Activated naive CD4-positive, alpha-beta T cell treated with anti-CD3 and anti-CD28 coated beads for 36 hours (primary cell): Measurements from ENCODE around the gene RASA3. TPM values are rescaled to one million over a fixed set of nuclear protein-coding genes. Genes with fewer than 3 reads are reported as not detected.
A peak's percentile ranks its signal among the peaks of the same experiment; 100 is the strongest.

Source experiments
- CTCF ChIA-PET: fragments of 350-600 bp; sonication (Branson Sonifier 250); formaldehyde crosslinking; loops from one replicate; lab custom pipeline; 2021; ENCODE audit warnings: antibody characterized with exemption; lab: Charles Lee
- DNase-seq: peaks from one replicate; pipeline ENCODE4 v3.0.0-alpha.2; 2020
- H3K27ac Mint-ChIP-seq: one replicate; pipeline ENCODE4 v1.8.0; 2021; ENCODE audit warnings: mild to moderate bottlenecking, mixed read lengths
- H3K27me3 Mint-ChIP-seq: one replicate; pipeline ENCODE4 v1.8.0; 2021; ENCODE audit warnings: low read depth, mixed read lengths
- H3K36me3 Mint-ChIP-seq: one replicate; pipeline ENCODE4 v1.8.0; 2021; ENCODE audit warnings: low read depth, mixed read lengths
- H3K4me1 Mint-ChIP-seq: one replicate; pipeline ENCODE4 v1.8.0; 2021; ENCODE audit warnings: low read depth, mixed read lengths
- H3K4me3 Mint-ChIP-seq: one replicate; pipeline ENCODE4 v1.8.0; 2021; ENCODE audit warnings: mild to moderate bottlenecking, moderate library complexity, mixed read lengths
- H3K9me3 Mint-ChIP-seq: one replicate; pipeline ENCODE4 v1.8.0; 2021; ENCODE audit warnings: mixed read lengths
- intact Hi-C: fragments of 100-400 bp; cut with micrococcal nuclease; formaldehyde crosslinking; loops from one replicate; pipeline ENCODE4 v1.15.1; 2023
- total RNA-seq, 2 experiments: library from RNA; stranded (reverse); gene quantifications; one replicate each; pipeline ENCODE4 v1.2.3, GENCODE V29; 2021

The RASA3 gene
- total RNA-seq, 2 experiments from 2014 or later = 48.3 to 48.8 TPM

DNA sequence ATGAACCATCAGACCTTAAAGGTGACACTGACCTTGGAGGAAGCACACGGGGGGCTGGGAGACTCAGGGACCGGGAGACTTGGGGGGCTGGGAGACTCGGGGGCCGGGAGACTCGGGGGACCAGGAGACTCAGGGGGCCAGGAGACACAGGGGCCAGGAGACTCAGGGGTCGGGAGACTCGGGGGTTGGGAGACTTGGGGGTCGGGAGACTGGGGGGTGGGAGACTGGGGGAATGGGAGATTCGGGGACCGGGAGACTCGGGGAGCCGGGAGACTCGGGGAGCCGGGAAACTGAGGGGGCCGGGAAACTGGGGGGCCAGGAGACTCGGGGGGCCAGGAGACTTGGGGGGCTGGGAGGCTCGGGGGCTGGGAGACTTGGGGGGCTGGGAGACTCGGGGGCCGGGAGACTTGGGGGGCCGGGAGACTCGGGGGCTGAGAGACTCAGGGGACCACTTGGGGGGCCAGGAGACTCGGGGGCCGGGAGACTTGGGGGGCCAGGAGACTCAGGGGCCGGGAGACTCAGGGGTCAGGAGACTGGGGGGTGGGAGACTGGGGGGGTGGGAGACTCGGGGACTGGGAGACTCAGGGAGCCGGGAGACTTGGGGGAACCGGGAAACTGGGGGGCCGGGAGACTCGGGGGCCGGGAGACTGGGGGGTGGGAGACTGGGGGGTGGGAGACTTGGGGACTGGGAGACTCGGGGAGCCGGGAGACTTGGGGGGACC lies 62.9 kb downstream of the RASA3 start:
- Mint-ChIP-seq H3K36me3 (peaks cover 23% of the 10 kb centered on the region), H3K4me1 (peaks cover 46% of the 10 kb centered on the region), H3K4me3 (no peak overlapping the region), H3K9me3 (peaks cover 2% of the 10 kb centered on the region), H3K27me3 (no peaks in the 10 kb centered on the region), H3K27ac (peak overlapping the region; percentile 95)
- CTCF ChIA-PET = interaction anchor here (4.6 kb wide), 1 partner anchor 41 kb away, joined by 23 read pairs; no protein-coding TSS in a partner anchor
- no peak for DNase-seq
- intact Hi-C loops = loop anchor here (5.0 to 10.0 kb wide), 2 partner anchors 577 to 865 kb away; partner anchors contain the start of genes CUL4A, DCUN1D2 and PCID2

DNA sequence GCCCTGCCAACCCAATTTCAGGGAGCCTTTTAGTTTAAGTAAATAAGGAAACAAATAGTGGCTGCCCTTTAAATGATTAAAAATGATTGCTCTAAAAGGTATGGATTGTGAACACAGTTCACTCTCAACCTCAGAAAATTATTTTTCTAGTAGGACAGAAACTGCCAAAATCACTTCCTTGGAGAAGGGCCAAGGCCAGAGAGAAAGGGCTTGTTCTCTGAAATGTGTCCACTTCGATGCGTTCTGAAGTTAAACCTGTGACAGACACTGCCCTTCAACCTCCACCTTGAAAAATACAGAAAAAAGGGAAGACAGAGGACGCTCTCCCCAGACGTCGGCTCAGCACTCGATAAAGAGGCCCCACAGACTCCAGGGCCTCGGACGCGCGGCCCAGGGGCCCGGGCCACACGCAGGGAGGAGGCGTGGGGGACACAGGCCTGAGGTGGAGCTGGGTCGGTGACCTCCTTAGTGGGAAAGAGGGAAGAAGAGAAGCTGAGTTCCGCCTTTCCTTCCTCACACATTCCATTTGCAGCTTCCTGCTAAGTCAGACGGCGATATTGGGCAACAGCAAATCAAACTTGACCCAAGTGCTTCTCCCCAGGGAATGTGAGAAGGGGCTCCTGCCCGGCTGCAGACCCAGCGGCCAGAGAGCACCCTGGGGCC lies 63.6 kb downstream of the RASA3 start:
- intact Hi-C loops = loop anchor here (5.0 to 10.0 kb wide), 2 partner anchors 576 to 864 kb away; partner anchors contain the start of genes CUL4A, DCUN1D2 and PCID2
- Mint-ChIP-seq H3K4me3 (no peak overlapping the region), H3K9me3 (peaks cover 2% of the 10 kb centered on the region), H3K4me1 (peaks cover 53% of the 10 kb centered on the region), H3K27me3 (no peaks in the 10 kb centered on the region), H3K36me3 (peaks cover 20% of the 10 kb centered on the region), H3K27ac (peak overlapping the region; percentile 95)
- no peak for DNase-seq
- CTCF ChIA-PET = interaction anchor here (1.9 to 4.6 kb wide), 2 partner anchors 42 to 59 kb away, joined by 4 to 23 read pairs; no protein-coding TSS in a partner anchor

DNA sequence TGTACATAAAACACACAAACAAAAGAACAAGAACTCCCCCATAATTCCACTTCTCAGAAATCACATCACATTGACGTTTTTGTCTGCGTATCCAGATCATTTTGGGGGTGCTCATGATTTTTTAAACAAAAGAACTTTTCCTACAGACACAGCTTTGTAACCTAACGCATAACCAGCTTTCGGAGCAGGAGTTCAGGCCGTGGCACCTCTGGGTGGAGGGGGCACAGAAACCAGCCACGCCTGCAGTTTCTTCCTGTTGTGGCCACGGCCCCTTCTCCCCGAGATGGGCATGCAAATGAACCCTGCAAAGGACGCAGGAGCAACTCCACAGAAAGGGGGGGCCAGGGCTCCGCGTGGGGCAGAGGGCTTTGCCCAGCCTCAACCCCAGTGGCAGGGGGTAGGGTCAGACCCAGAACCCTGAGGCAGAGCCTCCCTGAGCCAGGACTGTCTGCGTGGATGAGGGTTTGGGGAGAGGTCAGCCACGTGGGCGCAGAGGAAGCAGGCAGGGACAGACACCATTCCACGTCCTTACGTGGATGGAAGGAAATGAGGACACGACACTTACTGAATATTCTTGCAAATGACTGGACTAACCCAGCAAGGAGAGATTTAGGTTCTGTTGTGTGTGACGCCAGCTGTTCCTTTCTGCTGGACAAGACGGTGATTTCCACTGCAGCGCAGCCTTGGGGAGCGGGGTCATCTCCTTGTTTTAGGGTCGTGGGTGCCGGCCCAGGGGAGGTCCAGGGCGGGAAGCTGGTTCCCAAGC lies 64.4 kb downstream of the RASA3 start:
- DNase-seq = peak; percentile 65

DNA sequence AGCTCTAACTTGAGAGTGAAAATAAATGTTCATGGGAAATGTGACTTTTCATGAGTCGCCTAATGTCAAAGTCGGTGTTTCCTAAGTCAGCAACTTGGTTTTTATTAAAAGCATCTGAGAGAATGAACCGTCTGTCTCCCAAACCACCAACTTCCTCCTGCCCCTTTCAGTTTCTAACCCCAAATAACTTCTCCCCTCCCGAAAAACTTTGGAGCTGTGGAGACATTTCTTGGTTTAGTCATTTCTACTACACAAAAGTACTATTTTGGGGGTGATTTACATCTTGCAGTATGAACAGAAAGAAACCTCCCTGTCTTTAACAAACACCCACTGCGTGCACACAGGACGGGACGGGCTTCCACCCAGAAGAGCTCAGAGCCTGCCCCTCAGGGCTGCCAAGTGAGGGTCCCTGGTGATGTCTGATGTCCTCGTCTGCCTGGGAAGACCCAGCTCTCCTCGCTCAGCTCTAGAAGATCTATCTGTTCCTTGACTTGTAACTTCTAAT lies 65.0 kb downstream of the RASA3 start:
- intact Hi-C loops = loop anchor here (1.0 to 10.0 kb wide), 4 partner anchors 43 to 863 kb away; partner anchors contain the start of genes CUL4A, DCUN1D2 and PCID2
- peaks cover 2% of the 10 kb centered on the region for H3K9me3 Mint-ChIP-seq
- CTCF ChIA-PET = interaction anchor here (0.6 to 4.6 kb wide), 5 partner anchors 18 to 159 kb away, joined by 3 to 23 read pairs (median 4); no protein-coding TSS in a partner anchor
- peaks cover 61% of the 10 kb centered on the region for H3K4me1 Mint-ChIP-seq
- peak overlapping the region; percentile 95 for H3K27ac Mint-ChIP-seq
- peak; percentile 64 for DNase-seq
- H3K27me3 Mint-ChIP-seq = no peaks in the 10 kb centered on the region
- H3K36me3 Mint-ChIP-seq = peaks cover 18% of the 10 kb centered on the region
- peak overlapping the region; percentile 62 for H3K4me3 Mint-ChIP-seq

More for the DNA sequence above, 64.4 kb downstream of the RASA3 start:
- CTCF ChIA-PET = interaction anchor here (0.6 to 4.6 kb wide), 5 partner anchors 19 to 158 kb away, joined by 3 to 23 read pairs (median 4); no protein-coding TSS in a partner anchor
- peaks cover 20% of the 10 kb centered on the region for H3K36me3 Mint-ChIP-seq
- H3K4me3 Mint-ChIP-seq = peak overlapping the region; percentile 62
- peaks cover 2% of the 10 kb centered on the region for H3K9me3 Mint-ChIP-seq
- H3K27ac Mint-ChIP-seq = peak overlapping the region; percentile 95
- peaks cover 58% of the 10 kb centered on the region for H3K4me1 Mint-ChIP-seq
- intact Hi-C loops = loop anchor here (1.0 to 10.0 kb wide), 4 partner anchors 42 to 863 kb away; partner anchors contain the start of genes CUL4A, DCUN1D2 and PCID2
- no peaks in the 10 kb centered on the region for H3K27me3 Mint-ChIP-seq

DNA sequence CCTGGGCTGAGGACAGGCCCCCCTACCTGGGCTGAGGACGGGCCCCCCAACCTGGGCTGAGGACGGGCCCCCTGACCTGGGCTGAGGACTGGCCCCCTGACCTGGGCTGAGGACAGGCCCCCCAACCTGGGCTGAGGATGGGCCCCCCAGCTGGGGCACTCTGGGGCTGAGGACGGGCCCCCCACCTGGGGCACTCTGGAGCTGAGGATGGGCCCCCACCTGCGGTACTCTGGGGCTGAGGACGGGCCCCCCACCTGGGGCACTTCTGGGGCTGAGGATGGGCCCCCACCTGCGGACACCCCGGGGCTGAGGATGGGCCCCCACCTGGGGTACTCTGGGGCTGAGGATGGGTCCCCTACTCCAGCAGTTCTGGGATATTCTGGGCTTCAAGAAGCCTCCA lies 65.5 kb downstream of the RASA3 start:
- H3K4me1 Mint-ChIP-seq = peaks cover 64% of the 10 kb centered on the region
- intact Hi-C loops = loop anchor here (1.0 to 10.0 kb wide), 4 partner anchors 43 to 862 kb away; partner anchors contain the start of genes CUL4A, DCUN1D2 and PCID2
- no peak for DNase-seq
- peak overlapping the region; percentile 62 for H3K4me3 Mint-ChIP-seq
- no peaks in the 10 kb centered on the region for H3K27me3 Mint-ChIP-seq
- peaks cover 14% of the 10 kb centered on the region for H3K36me3 Mint-ChIP-seq
- peak overlapping the region; percentile 95 for H3K27ac Mint-ChIP-seq
- peaks cover 2% of the 10 kb centered on the region for H3K9me3 Mint-ChIP-seq
- CTCF ChIA-PET = interaction anchor here (0.9 to 4.6 kb wide), 4 partner anchors 18 to 159 kb away, joined by 3 to 23 read pairs (median 4); no protein-coding TSS in a partner anchor

DNA sequence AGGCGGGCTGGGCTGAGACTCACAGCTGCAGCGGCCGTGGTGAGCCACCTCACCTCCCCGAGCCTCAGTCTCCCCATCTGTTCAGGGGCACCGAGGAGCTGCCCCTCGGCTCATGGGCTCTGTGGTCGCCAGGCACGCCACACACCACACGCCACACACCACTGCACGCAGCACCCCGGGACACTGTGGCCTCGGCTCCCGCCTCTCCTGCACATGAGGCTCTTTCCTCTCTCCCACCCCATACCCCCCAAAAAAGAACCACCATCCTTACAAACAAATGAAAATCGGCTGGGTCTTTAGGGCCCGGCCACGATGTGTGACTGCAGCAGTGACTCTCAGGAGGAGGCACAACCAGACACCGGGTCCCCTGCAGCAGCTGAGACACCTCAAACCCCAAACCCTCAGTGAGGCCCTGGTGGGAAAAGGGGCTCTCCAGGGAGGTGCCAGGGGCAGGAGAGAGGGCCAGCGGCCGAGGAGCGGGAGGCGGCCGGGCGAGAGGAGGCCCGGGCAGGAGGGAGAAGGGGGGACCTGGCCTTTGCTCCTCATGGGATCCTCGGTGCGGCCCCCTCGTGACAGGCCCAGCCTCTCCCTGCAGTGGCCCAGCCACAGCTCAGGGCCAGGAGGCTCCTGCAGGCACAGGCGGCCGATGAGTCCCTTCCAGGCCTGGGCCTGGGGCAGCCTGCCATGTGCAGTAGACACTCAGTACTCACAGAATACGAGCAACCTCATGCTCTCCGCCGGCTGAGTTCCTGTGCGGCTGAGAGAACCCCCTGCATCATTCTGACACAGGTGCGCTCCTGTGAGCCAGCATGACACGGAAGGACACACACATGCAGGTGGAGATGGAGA lies 66.3 kb downstream of the RASA3 start:
- Mint-ChIP-seq H3K27me3 (no peaks in the 10 kb centered on the region), H3K4me1 (peaks cover 67% of the 10 kb centered on the region), H3K4me3 (peak overlapping the region; percentile 67), H3K36me3 (peaks cover 6% of the 10 kb centered on the region), H3K27ac (peak overlapping the region; percentile 95), H3K9me3 (peaks cover 2% of the 10 kb centered on the region)
- CTCF ChIA-PET = interaction anchor here (0.9 to 4.6 kb wide), 3 partner anchors 44 to 160 kb away, joined by 3 to 23 read pairs (median 4); no protein-coding TSS in a partner anchor
- intact Hi-C loops = loop anchor here (1.0 to 10.0 kb wide), 8 partner anchors 17 to 861 kb away; partner anchors contain the start of genes CUL4A, DCUN1D2 and PCID2
- DNase-seq = peak; percentile 72

DNA sequence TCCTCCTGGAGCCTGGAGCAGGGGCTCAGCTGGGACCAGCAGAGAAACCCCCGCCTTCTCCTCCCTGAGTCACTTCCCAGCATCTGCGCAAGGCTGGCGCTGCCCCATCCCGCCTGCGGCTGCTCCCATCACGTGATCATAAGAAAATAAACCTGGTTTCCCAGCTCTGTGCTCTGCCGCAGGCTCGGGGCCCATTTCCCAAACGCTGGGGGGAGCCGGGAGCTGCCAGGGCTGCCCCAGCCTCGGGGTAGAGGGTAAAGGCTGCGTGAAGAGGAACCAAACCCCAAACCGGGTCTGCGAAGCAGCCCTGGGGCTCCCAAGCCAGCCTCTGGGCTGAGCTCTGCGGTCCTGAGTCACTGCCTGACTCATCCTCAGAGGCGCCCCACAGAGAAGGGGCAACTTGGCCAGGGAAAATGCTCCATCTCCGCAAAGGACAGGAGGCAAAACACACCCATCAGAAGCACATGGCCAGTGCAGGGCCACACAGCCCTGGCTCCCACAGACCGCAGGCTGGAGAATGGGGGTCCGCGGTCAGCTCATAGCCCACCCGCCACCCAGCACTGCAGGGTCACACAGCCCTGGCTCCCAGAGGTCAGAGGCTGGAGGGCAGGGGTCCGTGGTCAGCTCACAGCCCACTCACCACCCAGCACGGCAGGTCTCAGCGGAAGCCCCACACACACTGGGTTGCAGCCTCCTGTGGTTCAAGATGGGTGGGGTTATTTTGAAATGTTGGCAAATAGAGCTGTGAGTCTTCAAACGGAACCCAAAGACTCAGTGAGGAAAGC lies 67.1 kb downstream of the RASA3 start:
- Mint-ChIP-seq H3K27me3 (no peaks in the 10 kb centered on the region), H3K36me3 (peaks cover 3% of the 10 kb centered on the region), H3K4me3 (peak overlapping the region; percentile 67), H3K4me1 (peaks cover 67% of the 10 kb centered on the region), H3K27ac (peak overlapping the region; percentile 95), H3K9me3 (no peaks in the 10 kb centered on the region)
- CTCF ChIA-PET = interaction anchor here (0.9 to 4.6 kb wide), 3 partner anchors 45 to 161 kb away, joined by 3 to 23 read pairs (median 4); no protein-coding TSS in a partner anchor
- DNase-seq = peak; percentile 90
- intact Hi-C loops = loop anchor here (1.0 to 10.0 kb wide), 7 partner anchors 16 to 861 kb away; partner anchors contain the start of genes CUL4A, DCUN1D2 and PCID2

DNA sequence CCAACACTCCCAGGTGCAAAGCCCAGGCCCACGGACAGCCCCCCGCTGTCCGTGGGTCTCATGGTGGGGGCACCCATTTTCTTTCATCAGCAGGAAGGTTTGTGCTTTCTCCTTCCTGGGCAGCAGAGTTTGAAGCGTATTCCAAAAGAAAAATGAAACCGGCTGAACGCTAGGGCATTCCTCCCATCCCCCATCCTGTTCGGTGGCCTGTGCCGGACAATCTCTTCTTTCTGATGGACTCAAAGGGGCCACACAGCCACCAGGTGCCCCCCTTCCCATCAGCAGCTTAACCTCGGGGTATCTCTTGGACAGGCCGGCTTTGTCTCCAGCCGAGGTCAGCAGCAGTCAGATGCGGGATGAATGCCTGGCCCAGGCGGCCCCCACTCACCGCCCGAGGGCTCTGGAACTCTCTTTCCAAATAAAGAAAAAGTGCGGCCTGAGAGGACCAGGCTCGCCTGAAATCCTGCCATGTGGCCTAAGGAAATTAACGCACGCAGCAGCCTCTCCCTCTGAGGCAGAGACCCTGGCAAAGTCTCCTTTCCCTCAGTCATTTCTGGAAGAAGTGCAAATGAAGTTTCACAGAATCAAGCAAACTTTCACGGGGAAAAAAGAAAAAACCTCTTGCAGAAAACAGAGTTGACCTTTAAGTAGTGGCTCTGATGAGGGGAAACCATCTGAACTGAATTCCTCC lies 67.8 kb downstream of the RASA3 start:
- Mint-ChIP-seq H3K36me3 (peaks cover 8% of the 10 kb centered on the region), H3K27me3 (no peaks in the 10 kb centered on the region), H3K27ac (peak overlapping the region; percentile 95), H3K4me1 (peaks cover 71% of the 10 kb centered on the region), H3K9me3 (no peaks in the 10 kb centered on the region), H3K4me3 (peak overlapping the region; percentile 67)
- CTCF ChIA-PET = interaction anchor here (1.3 to 4.6 kb wide), 2 partner anchors 46 to 65 kb away, joined by 4 to 23 read pairs; no protein-coding TSS in a partner anchor
- intact Hi-C loops = loop anchor here (1.0 to 10.0 kb wide), 7 partner anchors 15 to 860 kb away; partner anchors contain the start of genes CUL4A, DCUN1D2 and PCID2
- peak; percentile 24 for DNase-seq

DNA sequence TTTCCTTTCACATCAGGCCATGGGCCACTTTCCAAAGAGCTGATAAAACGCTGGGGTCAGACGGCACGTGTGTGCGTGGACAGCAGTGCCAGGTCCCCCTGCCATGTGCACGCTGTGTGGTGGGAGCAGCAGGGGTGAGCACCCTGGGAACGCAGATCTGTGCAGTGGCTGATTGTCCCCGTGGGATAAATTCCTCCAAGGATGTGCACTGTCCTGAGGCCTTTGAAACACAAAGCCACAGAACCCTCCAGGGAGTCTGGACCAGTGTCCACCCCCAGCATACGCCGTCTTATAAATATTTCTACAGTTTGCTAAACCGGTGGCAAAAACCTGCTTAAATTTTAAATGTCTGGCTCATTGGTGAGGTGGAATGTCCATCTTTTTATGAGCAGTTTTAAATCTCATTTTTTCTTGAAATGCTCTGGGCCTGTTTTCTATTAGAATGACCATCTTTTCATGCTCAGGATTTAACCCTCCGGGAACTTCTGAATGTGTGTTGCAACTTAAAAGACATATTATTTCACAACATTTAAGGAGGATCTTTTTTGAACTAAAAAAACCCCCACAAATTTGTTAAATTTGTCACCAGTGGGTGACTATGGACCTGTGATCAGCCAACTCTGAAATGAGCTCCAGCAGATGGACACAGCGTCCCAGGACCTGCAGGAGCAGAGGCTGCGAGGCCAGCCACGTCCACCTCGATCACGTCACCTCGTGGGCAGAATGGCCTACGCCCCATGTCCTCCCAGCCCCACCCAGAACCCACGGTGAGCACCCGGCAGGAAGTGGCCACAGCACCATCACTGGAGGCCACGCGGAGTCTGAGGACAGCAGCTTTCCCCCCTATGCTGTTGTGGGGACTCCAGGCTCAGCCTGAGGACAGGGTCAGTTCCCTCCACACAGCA lies 68.6 kb downstream of the RASA3 start:
- Mint-ChIP-seq H3K4me3 (peak overlapping the region; percentile 67), H3K27me3 (no peaks in the 10 kb centered on the region), H3K4me1 (peaks cover 71% of the 10 kb centered on the region), H3K27ac (peak overlapping the region; percentile 95), H3K36me3 (peaks cover 8% of the 10 kb centered on the region), H3K9me3 (no peaks in the 10 kb centered on the region)
- intact Hi-C loops = loop anchor here (10.0 kb wide), 1 partner anchor 859 kb away; the partner anchor contains the start of genes CUL4A and PCID2
- DNase-seq = no peak
- CTCF ChIA-PET = no interaction called here
